HCT116 (cell line): ENCODE results near the gene ETNPPL.

ENCODE experiments used
- CEBPB ChIP-seq: IDR thresholded peaks from 2 replicates; pipeline ENCODE4 v1.6.1; 2012; ENCODE audit warnings: low read depth
- CTCF ChIP-seq, 3 experiments: fragments of 200-600 bp in 1 of 3; sonication (generic) in 1 of 3; IDR thresholded peaks in 2 of 3; conservative IDR thresholded peaks in 1 of 3; 2 replicates each; pipeline ENCODE4 v1.5.1; 2012 to 2017; ENCODE audit warnings: low read depth in 2 of 3, low read length in 2 of 3, antibody characterized with exemption in 1 of 3, borderline replicate concordance in 1 of 3, control low read depth in 1 of 3, mild to moderate bottlenecking in 1 of 3, mixed read lengths in 1 of 3, mixed run types in 1 of 3, moderate library complexity in 1 of 3; ENCODE audit not compliant: insufficient read depth in 1 of 3
- EZH2 ChIP-seq: fragments of 200-600 bp; sonication (generic); IDR thresholded peaks from 2 replicates; pipeline ENCODE4 v1.6.1; 2017; ENCODE audit warnings: antibody characterized with exemption, mixed run types
- MAX ChIP-seq: IDR thresholded peaks from 2 replicates; pipeline ENCODE4 v1.6.1; 2012
- POLR2A ChIP-seq: IDR thresholded peaks from 2 replicates; pipeline ENCODE4 v1.7.0; 2011; ENCODE audit warnings: borderline replicate concordance; ENCODE audit not compliant: insufficient read depth, insufficient read length; ENCODE audit errors: extremely low read depth
- POLR2AphosphoS5 ChIP-seq: IDR thresholded peaks from 2 replicates; pipeline ENCODE4 v1.6.1; 2011; ENCODE audit warnings: mild to moderate bottlenecking, low read depth, low read length, moderate library complexity
- RAD21 ChIP-seq: IDR thresholded peaks from 2 replicates; pipeline ENCODE4 v1.6.1; 2012; ENCODE audit warnings: low read depth, mild to moderate bottlenecking
- TCF7L2 ChIP-seq: IDR thresholded peaks from 2 replicates; pipeline ENCODE4 v1.7.0; 2011; ENCODE audit warnings: borderline replicate concordance, inconsistent platforms; ENCODE audit not compliant: insufficient read depth, insufficient read length; ENCODE audit errors: extremely low read depth
- YY1 ChIP-seq: IDR thresholded peaks from 2 replicates; pipeline ENCODE4 v1.6.1; 2011; ENCODE audit warnings: low read length, low read depth, moderate library complexity, mild to moderate bottlenecking; ENCODE audit not compliant: insufficient replicate concordance; ENCODE audit errors: extremely low read depth

- TF ChIP-seq YY1 (no peak), CTCF (IDR thresholded peaks at IDR 0.05 in 2 of 3, conservative IDR thresholded peaks at IDR 0.05 in 1 of 3; ENCODE audit: borderline replicate concordance in 1 of 3, insufficient read depth in 1 of 3, low read depth in 2 of 3, low read length in 2 of 3) (no peak), CEBPB (no peak), MAX (no peak), TCF7L2 (no peak), POLR2A (no peak), RAD21 (no peak), EZH2 (no peak), POLR2AphosphoS5 (no peak)
These were observed 48.6 kb upstream of the ETNPPL start for GRCh38 chr4:108811486-108811885.
